ENCODE measurements around the gene HOXD8. TPM values are rescaled to one million over a fixed set of nuclear protein-coding genes. Genes with fewer than 3 reads are reported as not detected.

The HOXD8 gene
- polyA plus RNA-seq, 3 donors: 0.84 to 8.8 (median 6.3) TPM

DNA sequence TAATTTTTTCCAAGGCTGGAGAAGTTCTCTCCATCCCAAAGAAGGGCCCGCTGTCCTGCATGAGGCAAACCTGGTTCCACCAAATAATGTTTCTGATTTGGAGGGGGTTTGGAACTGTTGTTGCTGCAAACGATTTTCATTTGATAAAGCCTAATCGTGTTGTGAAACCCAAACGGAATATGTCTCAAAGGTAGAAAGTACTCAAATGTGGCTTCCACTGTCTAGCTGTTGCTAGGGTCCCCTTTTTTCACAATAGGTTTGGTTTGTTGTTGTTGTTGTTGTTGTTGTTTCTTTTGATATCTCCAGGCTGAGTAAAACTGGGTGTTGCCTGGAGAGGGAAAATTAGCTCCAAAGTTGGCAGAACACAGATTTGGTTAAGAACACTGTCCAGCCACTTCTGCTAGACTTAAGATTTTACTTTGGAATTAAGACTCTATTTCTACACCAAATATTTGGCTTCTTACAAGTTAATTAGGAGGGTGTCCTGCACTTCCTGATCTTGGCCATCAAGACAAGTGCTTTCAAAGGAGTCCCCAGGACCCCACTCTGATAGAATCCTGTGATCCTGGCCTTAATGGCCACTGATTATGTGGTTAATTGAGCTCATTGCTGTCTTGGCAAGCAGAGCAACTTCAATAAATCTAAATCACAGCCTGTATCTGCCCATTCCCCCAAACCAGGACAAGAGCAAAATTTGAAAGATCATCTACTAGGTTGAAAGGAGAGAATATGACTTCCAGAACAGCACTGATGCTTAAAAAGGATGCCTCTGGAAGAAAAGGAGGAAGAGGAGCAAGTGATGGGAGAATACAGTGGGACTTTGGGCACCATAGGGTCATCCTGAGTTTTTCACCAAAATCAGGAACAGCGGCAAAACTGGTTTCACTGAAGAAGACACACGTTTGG lies 40.3 kb upstream of the HOXD8 start:
- no peak overlapping the region for H3K27ac ChIP-seq (ENCODE audit: low read depth, low read length)
- whole genome bisulfite sequencing, 3 donors: 7 to 22% (median 8%) methylated on average over 6 of the region's 6 CpGs

DNA sequence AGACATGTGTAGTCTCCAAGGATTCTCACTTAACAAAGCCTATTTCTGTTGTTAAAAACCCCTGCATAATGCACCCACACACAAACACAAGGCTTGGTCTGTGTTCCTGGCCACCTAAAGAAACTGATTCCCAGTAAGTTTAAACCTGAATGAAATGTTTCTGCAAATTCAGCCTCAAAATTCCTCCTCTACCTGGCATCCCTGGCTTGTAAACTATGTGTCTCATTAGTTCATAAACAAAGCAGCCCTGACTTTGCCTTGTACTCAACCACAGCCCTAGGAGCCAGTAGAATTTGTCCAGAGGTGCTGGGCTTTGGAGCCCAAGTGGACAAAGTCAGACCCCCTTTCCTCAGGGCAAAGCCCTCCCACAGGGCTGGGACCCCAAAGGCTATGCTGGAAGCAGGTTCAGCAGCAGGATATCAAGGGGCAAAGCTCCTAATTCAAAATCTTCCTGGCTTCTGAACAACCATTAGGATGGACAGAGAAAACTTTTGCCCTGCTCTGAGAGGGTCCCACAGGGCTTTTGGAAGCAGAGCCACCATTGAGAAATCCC lies 39.6 kb upstream of the HOXD8 start:
- H3K27ac ChIP-seq (ENCODE audit: low read depth, low read length): no peak overlapping the region

GRCh38 chr2:176090862-176091261 lies 38.6 kb upstream of the HOXD8 start:
- H3K27ac ChIP-seq (ENCODE audit: low read depth, low read length): no peak overlapping the region
- WGBS, 3 donors: 27 to 39% (median 31%) methylated on average over 5 of the region's 5 CpGs

DNA sequence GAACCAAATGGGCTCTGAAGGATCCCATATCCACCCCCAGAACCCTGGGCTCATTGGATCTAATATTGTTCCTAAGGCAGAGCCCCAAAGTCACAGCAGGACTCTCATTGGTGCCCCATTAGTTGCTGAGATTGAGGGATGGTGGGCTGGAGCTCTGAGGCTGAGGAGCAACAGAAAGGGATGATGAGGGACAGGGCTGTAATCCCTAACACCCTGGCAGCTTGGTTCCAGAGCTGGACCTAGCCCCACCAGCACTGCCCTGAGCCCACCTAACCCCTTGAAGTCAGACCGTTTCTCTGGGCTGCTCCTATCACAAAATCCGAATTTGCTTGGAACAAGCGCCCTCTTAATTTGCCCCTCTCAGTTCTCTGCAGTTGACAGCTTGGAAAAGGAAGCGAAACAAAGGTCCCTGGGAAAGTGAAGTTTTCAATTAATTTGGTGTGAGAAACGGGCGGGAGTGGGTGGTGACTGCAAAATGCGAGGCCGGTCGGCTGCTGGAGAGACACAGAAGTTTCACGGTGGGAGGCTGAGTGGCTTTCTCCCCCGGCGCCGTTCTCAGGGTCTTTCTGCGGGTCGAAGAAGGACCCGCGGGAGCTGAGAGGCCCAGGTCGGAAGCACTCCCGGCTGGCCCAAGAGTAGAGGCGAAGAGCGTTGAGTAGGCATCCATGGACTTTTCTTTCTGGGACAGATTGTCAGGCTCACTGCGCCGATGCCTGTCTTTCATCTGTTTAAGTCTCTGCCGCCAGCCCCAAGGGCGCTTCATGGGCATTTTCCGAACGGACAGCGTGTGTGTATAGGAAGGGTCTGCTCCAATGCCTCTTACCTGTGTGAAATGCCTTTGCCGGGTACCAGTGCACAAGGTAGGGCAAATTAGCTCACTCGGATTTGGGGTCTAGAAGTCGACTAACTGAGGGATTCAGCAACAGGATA lies 37.9 kb upstream of the HOXD8 start:
- no peak overlapping the region for H3K27ac ChIP-seq (ENCODE audit: low read depth, low read length)
- WGBS, 3 donors: 6 to 23% (median 7%) methylated on average over 31 of the region's 31 CpGs

DNA sequence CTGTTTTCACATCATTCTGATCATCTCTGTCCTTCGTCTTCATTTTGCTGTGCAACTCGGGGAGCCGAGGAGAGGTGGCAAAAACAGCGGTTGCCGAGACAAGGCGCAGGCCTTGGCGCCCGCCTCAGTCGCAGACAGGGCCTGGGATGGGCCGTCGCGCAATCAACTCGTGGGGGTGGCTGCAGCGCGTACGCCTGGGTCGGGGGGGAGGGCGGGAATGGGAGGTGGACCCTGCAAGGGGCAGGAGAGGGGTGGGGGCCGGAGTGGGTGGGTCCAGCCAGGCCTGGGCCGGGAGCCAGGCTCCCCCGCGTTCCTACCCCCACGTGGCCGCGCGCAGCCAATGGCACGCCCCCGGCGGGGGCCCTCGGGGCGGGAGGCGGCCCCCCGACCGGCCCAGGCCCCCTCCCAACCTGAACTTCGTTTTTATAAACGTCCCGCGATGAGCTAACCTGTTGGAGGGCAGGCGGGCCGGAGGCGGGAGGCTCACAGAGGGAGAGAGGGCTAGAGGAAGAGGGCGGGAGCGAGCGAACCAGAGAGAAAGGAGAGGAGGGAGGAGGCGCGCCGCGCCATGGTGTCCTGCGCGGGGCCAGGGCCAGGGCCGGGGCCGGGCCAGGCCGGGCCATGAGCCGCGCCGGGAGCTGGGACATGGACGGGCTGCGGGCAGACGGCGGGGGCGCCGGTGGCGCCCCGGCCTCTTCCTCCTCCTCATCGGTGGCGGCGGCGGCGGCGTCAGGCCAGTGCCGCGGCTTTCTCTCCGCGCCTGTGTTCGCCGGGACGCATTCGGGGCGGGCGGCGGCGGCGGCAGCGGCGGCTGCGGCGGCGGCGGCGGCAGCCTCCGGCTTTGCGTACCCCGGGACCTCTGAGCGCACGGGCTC lies 37.0 kb upstream of the HOXD8 start, which contains the start of gene HOXD13:
HOXD13 (plus strand) TSS at position 452 of the 875 bp plus-strand sequence; CDS start at position 622, 170 bp downstream.
- whole genome bisulfite sequencing, 3 donors: 3 to 4% (median 4%) methylated on average over 44 to 91 of the region's 95 CpGs
- H3K27ac ChIP-seq (ENCODE audit: low read depth, low read length): no peak within 1 kb of the TSS

- H3K27ac ChIP-seq (ENCODE audit: low read depth, low read length): no peak overlapping the region
- WGBS, 3 donors: 2 to 6% (median 4%) methylated on average over 44 to 53 of the region's 53 CpGs
Observed at GRCh38 chr2:176093145-176093897, 36.2 kb upstream of the HOXD8 start.

DNA sequence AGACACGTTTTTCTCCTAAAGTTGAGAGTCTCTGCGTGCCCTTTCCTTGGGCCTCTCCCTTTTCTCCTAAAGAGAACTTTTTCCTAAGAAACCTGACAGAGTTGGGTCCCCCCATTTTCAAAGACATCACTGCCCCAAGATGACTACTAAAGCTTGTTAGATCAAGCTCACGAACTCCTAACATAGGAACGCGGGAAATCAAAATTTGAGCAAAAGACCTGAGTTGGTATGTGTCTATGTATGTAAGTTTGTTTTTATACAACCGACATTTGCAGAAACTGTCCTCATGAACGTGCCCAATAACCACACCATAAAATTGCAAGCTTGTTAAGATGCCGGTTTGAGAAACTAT lies 35.6 kb upstream of the HOXD8 start:
- H3K27ac ChIP-seq (ENCODE audit: low read depth, low read length): no peak overlapping the region
- WGBS, 3 donors: 11 to 24% (median 11%) methylated on average over 8 of the region's 8 CpGs

GRCh38 chr2:176094349-176094748 lies 35.2 kb upstream of the HOXD8 start:
- 3 to 25% (median 8%) methylated on average over 12 of the region's 12 CpGs for WGBS, 3 donors
- H3K27ac ChIP-seq (ENCODE audit: low read depth, low read length): no peak overlapping the region

GRCh38 chr2:176095421-176095820 lies 34.1 kb upstream of the HOXD8 start:
- no peak overlapping the region for H3K27ac ChIP-seq (ENCODE audit: low read depth, low read length)
- 15 to 33% (median 18%) methylated on average over 5 of the region's 5 CpGs for WGBS, 3 donors

- no peak overlapping the region for H3K27ac ChIP-seq (ENCODE audit: low read depth, low read length)
- WGBS, 3 donors: 8 to 13% (median 9%) methylated on average over 16 of the region's 16 CpGs
Observed at GRCh38 chr2:176096243-176096985, 33.1 kb upstream of the HOXD8 start.

DNA sequence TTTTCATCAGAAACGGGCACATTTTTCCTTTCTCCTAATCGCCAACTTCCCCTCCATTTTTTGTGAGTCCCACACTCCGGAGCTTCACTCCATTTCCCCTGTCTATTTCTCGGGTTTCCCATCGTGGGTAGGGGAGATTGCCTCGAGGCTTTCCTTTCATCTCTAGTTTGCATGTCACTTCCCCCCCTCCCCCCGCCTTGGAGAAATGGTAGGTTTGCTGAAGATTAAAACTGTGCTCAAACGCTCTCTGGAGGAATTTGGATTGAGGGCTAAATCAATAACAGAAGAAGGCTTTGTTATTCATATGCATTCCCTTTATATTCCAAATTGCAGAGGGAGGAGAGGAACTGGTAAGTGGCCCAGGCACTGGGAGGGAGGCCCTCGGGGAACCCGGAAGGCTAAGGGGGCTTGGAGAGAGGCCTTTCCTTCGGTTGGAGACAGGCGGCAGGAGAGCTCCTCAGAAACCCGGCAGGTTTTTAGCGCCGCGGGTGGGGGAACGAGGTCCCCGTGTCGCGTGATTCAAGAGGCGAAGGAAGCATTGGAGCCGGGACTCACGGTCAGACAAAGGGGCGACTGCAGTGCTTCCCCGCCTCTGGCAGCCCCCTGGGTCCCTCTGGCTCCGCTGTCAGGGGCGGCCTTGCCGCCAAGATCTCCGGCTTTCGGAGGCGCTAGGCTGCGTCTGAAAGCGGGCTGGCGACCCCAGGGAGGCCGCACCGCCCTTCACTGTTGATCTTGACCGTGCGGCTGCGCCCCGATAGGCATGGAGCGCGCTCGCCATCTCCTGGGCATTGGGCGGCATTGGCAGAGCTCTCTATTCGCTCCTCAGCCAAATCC lies 32.3 kb upstream of the HOXD8 start:
- no peak overlapping the region for H3K27ac ChIP-seq (ENCODE audit: low read depth, low read length)
- WGBS, 3 donors: 1 to 2% (median 2%) methylated on average over 44 to 45 of the region's 45 CpGs

GRCh38 chr2:176097820-176098365 lies 31.6 kb upstream of the HOXD8 start:
- 2 to 5% (median 5%) methylated on average over 18 of the region's 18 CpGs for WGBS, 3 donors
- no peak overlapping the region for H3K27ac ChIP-seq (ENCODE audit: low read depth, low read length)

DNA sequence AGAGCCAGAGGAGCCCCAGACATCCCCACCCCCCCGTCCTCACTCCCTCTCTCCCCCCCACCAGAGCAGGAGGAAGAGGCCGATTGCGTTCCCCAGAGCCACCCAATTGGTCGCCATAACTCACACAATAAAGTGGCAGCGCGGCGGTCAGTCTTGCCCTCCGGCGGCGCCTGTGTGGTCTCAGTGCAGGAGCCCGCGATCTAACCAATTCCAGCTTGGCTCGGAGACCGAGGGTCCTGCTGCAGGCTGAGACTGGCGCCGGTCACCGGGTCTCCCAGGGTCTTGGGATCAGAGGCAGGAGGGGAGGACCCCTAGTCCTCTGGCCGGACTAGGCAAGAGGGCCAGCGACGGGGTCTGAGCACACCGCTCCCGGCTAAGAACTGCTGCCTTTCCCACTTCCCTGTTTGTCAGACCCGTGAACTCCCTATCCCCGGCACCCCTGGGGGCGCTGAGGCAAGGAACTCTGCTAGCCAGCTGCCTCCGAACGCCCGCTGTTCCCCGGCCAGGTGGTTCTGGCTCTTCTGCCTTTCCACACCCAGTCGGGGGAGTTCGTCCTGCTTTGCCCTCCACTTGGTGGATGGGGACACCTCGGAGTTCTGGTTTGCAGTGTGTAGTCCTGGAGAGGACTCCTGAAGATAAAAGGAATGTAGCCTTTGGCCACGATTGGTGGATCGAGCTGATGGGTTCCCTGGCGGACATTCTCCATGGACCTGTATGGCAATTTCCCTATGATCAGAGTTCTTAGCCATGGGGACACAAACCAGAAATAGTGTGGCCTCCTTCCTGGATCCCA lies 30.9 kb upstream of the HOXD8 start:
- 2 to 11% (median 5%) methylated on average over 35 of the region's 35 CpGs for WGBS, 3 donors
- no peak overlapping the region for H3K27ac ChIP-seq (ENCODE audit: low read depth, low read length)

DNA sequence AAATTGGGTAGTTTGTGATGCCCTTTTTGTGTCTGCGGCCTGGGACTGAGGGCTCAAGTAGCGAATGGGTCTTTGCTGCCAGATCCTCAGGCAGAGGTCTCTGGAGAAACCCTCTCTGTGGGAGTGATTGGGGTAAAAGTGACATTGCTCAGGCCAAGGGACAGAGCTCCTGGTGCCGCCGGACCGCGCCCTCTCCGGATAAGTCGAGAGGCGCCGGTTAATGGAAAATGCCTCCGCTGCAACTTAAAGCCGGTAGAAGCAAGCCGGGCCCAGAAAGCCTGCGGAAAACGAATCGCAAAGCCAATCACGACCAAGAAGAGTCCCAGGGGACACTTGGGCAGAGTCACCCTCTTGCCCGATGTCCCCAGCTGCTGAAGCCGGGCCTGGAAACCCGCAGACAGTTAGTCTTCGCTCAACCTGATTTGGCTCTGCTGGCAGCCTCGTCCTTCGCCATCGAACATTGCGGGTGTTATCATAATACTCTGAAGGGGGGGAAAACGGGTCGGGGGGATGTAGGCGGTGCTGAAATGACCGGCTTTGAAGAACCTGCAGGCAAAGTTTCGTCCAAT lies 30.3 kb upstream of the HOXD8 start:
- WGBS, 3 donors: 4 to 26% (median 8%) methylated on average over 30 of the region's 30 CpGs
- no peak overlapping the region for H3K27ac ChIP-seq (ENCODE audit: low read depth, low read length)
